Nephron progenitor cell (in vitro differentiated cells): ENCODE measurements around the gene MRPS12.

Source experiments
- DNase-seq: peaks from one replicate; pipeline ENCODE4 v3.0.0; 2021
- H3K27ac Mint-ChIP-seq: 2 replicates; pipeline ENCODE4 v1.8.0; 2021; ENCODE audit warnings: mild to moderate bottlenecking, moderate library complexity, mixed read lengths
- H3K27me3 Mint-ChIP-seq: 2 replicates; pipeline ENCODE4 v1.8.0; 2021; ENCODE audit warnings: mild to moderate bottlenecking, low read depth, mixed read lengths; ENCODE audit not compliant: poor library complexity
- H3K36me3 Mint-ChIP-seq: 2 replicates; pipeline ENCODE4 v1.8.0; 2021; ENCODE audit warnings: low read depth, mixed read lengths
- H3K4me1 Mint-ChIP-seq: 2 replicates; pipeline ENCODE4 v1.8.0; 2021; ENCODE audit warnings: mixed read lengths
- H3K4me3 Mint-ChIP-seq: 2 replicates; pipeline ENCODE4 v1.8.0; 2021; ENCODE audit warnings: mild to moderate bottlenecking, moderate library complexity, mixed read lengths
- H3K9me3 Mint-ChIP-seq: 2 replicates; pipeline ENCODE4 v1.8.0; 2021; ENCODE audit warnings: mild to moderate bottlenecking, moderate library complexity, mixed read lengths
- CTCF ChIP-seq: fragments of 200-600 bp; sonication (generic); IDR thresholded peaks from 2 replicates; pipeline ENCODE4 v1.5.0; 2021; ENCODE audit warnings: antibody characterized with exemption

The MRPS12 gene

GRCh38 chr19:38924388-38924787 is 6.4 kb upstream of the MRPS12 start:
- no peaks in the 10 kb centered on the region for H3K27me3 Mint-ChIP-seq
- H3K4me3 Mint-ChIP-seq: no peak overlapping the region
- peaks cover 45% of the 10 kb centered on the region for H3K36me3 Mint-ChIP-seq
- no peaks in the 10 kb centered on the region for H3K9me3 Mint-ChIP-seq
- DNase-seq: no peak
- no peak for TF ChIP-seq CTCF
- H3K4me1 Mint-ChIP-seq: peaks cover 7% of the 10 kb centered on the region
- H3K27ac Mint-ChIP-seq: no peak overlapping the region

DNA sequence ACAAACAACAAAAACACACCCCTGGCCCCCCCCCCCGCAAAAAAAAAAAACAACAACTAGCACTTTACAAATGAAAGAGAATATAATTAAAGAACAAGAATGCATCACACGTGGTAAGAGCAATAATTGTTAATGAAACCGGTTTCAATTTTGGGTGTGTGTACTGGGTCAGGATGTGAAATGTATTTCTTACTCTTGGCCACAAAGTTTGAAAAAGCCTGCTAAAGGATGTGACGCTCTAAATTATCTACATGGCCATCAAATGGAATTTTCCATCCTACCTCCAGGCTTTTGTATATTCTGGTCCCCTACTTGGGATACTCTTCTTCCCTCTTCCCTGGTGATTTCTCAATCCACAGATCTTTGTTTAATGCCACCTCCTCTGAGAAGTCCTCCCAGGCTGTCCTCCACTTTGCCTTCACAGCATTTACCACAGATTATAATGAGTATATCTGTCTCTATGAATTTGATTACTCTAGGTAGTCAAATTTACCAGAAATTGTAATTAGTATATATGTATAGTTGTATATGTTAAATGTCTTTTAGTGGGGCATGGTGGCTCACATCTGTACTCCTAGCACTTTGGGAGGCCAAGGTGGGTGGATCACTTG is 2.2 kb upstream of the MRPS12 start:
- no peak for DNase-seq
- TF ChIP-seq CTCF: no peak
- peaks cover 7% of the 10 kb centered on the region for H3K9me3 Mint-ChIP-seq
- no peaks in the 10 kb centered on the region for H3K27me3 Mint-ChIP-seq
- peaks cover 26% of the 10 kb centered on the region for H3K4me1 Mint-ChIP-seq
- H3K4me3 Mint-ChIP-seq: peak overlapping the region; percentile 98
- H3K36me3 Mint-ChIP-seq: peaks cover 47% of the 10 kb centered on the region
- no peak overlapping the region for H3K27ac Mint-ChIP-seq

GRCh38 chr19:38929929-38930775 is 592 bp upstream of the MRPS12 start, which contains the start of gene SARS2:
Gene SARS2, minus strand, starts transcription at chr19:38930763. Its CDS starts 27 bp downstream, at chr19:38930736.
- DNase-seq: peak; percentile 92
- H3K36me3 Mint-ChIP-seq: peaks cover 52% of the 10 kb centered on the region
- H3K27ac Mint-ChIP-seq: peak within 1 kb of the TSS; percentile 97
- peak; percentile 100 for TF ChIP-seq CTCF
- peak within 1 kb of the TSS; percentile 98 for H3K4me3 Mint-ChIP-seq
- H3K9me3 Mint-ChIP-seq: peaks cover 21% of the 10 kb centered on the region
- peaks cover 6% of the 10 kb centered on the region for H3K27me3 Mint-ChIP-seq
- peaks cover 26% of the 10 kb centered on the region for H3K4me1 Mint-ChIP-seq

DNA sequence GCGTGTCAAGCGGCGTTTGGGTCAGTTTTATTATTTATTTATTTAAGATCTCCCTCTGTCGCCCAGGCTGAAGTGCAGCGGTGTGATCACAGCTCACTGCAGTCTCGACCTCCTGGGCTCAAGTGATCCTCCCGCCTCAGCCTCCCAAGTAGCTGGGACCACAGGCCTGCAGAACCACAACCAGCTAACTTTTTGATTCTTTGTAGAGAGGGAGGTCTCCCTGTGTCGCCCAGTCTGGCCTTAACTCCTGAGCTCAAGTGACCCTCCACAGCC is 713 bp downstream of the MRPS12 start:
- H3K27ac Mint-ChIP-seq: peak overlapping the region; percentile 97
- peaks cover 61% of the 10 kb centered on the region for H3K36me3 Mint-ChIP-seq
- H3K4me3 Mint-ChIP-seq: peak overlapping the region; percentile 98
- H3K9me3 Mint-ChIP-seq: peaks cover 34% of the 10 kb centered on the region
- peaks cover 6% of the 10 kb centered on the region for H3K27me3 Mint-ChIP-seq
- no peak for TF ChIP-seq CTCF
- DNase-seq: no peak
- H3K4me1 Mint-ChIP-seq: peaks cover 26% of the 10 kb centered on the region

GRCh38 chr19:38932425-38933179 is 1.9 kb downstream of the MRPS12 start:
- Mint-ChIP-seq H3K27me3 (peaks cover 12% of the 10 kb centered on the region), H3K4me1 (peaks cover 26% of the 10 kb centered on the region)

More at GRCh38 chr19:38932425-38933179, 1.9 kb downstream of the MRPS12 start:
- H3K9me3 Mint-ChIP-seq: peaks cover 38% of the 10 kb centered on the region
- H3K4me3 Mint-ChIP-seq: peak overlapping the region; percentile 66
- H3K27ac Mint-ChIP-seq: no peak overlapping the region
- no peak for DNase-seq
- TF ChIP-seq CTCF: peak; percentile 22
- peaks cover 64% of the 10 kb centered on the region for H3K36me3 Mint-ChIP-seq
